Hepatocyte (in vitro differentiated cells): ENCODE data around the gene MSMB. TPM values are rescaled to one million over a fixed set of nuclear protein-coding genes. Genes with fewer than 3 reads are reported as not detected.

Experiments used
- DNase-seq: peaks from one replicate; pipeline ENCODE4 v3.0.0-alpha.2; 2016; ENCODE audit warnings: low spot score
- H2AFZ ChIP-seq: fragments of 200-600 bp; sonication (generic); 2 replicates; pipeline ENCODE4 v1.6.0; 2016; ENCODE audit warnings: antibody characterized with exemption, mild to moderate bottlenecking
- H3K27ac ChIP-seq: fragments of 200-600 bp; sonication (generic); 2 replicates; pipeline ENCODE4 v1.5.1; 2016; ENCODE audit warnings: mild to moderate bottlenecking
- H3K27me3 ChIP-seq: fragments of 200-600 bp; sonication (generic); 2 replicates; pipeline ENCODE4 v1.6.1; 2016
- H3K36me3 ChIP-seq: fragments of 200-600 bp; sonication (generic); replicated peaks from 2 replicates; pipeline ENCODE4 v1.5.1; 2016; ENCODE audit warnings: low read depth; ENCODE audit not compliant: insufficient read depth
- H3K4me1 ChIP-seq: fragments of 200-600 bp; sonication (generic); 2 replicates; pipeline ENCODE4 v1.5.1; 2016; ENCODE audit warnings: mild to moderate bottlenecking, moderate library complexity; ENCODE audit not compliant: insufficient read depth
- H3K4me2 ChIP-seq: fragments of 200-600 bp; sonication (generic); 2 replicates; pipeline ENCODE4 v1.6.0; 2016
- H3K4me3 ChIP-seq: fragments of 200-600 bp; sonication (generic); 2 replicates; pipeline ENCODE4 v1.5.1; 2016; ENCODE audit warnings: mild to moderate bottlenecking
- H3K79me2 ChIP-seq: fragments of 200-600 bp; sonication (generic); 2 replicates; pipeline ENCODE4 v1.6.0; 2017; ENCODE audit warnings: mild to moderate bottlenecking
- H3K9me2 ChIP-seq: fragments of 200-600 bp; sonication (generic); replicated peaks from 2 replicates; pipeline ENCODE4 v1.6.0; 2017; ENCODE audit warnings: mild to moderate bottlenecking; ENCODE audit not compliant: insufficient read depth
- H3K9me3 ChIP-seq: fragments of 200-600 bp; sonication (generic); 2 replicates; pipeline ENCODE4 v1.5.1; 2016; ENCODE audit warnings: low read depth, mild to moderate bottlenecking
- H4K20me1 ChIP-seq: fragments of 200-600 bp; sonication (generic); 2 replicates; pipeline ENCODE4 v1.6.0; 2016; ENCODE audit warnings: mild to moderate bottlenecking; ENCODE audit not compliant: insufficient read depth, poor library complexity, severe bottlenecking
- CTCF ChIP-seq: fragments of 200-600 bp; sonication (generic); IDR thresholded peaks from 2 replicates; pipeline ENCODE4 v1.5.1; 2016; ENCODE audit warnings: antibody characterized with exemption, mild to moderate bottlenecking; ENCODE audit not compliant: poor library complexity
- EZH2 ChIP-seq: fragments of 200-600 bp; sonication (generic); IDR thresholded peaks from 2 replicates; pipeline ENCODE4 v1.6.1; 2016; ENCODE audit warnings: antibody characterized with exemption, mild to moderate bottlenecking, borderline replicate concordance
- EZH2phosphoT487 ChIP-seq: fragments of 200-600 bp; sonication (generic); IDR thresholded peaks from one replicate; pipeline ENCODE4 v1.6.1; 2018; ENCODE audit warnings: antibody characterized with exemption, mild to moderate bottlenecking, low read depth, moderate library complexity; ENCODE audit not compliant: unreplicated experiment, severe bottlenecking
- WGBS: methylation state at CpG from one replicate; pipeline ENCODE4 v1.1.6; 2016; ENCODE audit warnings: low lambda C conversion rate; ENCODE audit errors: missing lambda C conversion rate; 5-methylcytosine and 5-hydroxymethylcytosine counted together
- polyA plus RNA-seq: library from polyadenylated mRNA; unstranded; fragments of >200 nt; fragmentation: Nextera tagmentation; extraction: Ambion mirVana; gene quantifications from 2 replicates; pipeline ENCODE4 v1.2.1, GENCODE V29; 2016
- total RNA-seq: library from RNA; depleted of rRNA; stranded (reverse); fragments of >200 nt; gene quantifications from 2 replicates; pipeline ENCODE4 v1.2.3, GENCODE V29; 2014

Gene MSMB
- total and polyA plus RNA-seq, 2 experiments from 2014 or later = 2.2 to 11.0 TPM

GRCh38 chr10:46069771-46070463 lies 23.8 kb upstream of the MSMB start:
- Histone ChIP-seq H3K9me3 (no peaks in the 10 kb centered on the region), H3K4me2 (no peak overlapping the region), H3K27me3 (no peaks in the 10 kb centered on the region), H3K27ac (no peak overlapping the region), H3K9me2 (no peaks in the 10 kb centered on the region), H4K20me1 (no peaks in the 10 kb centered on the region), H3K4me3 (no peak overlapping the region), H3K4me1 (no peaks in the 10 kb centered on the region), H3K79me2 (no peaks in the 10 kb centered on the region), H3K36me3 (no peaks in the 10 kb centered on the region), H2AFZ (no peak overlapping the region)
- no peak for TF ChIP-seq EZH2
- TF ChIP-seq CTCF = no peak
- TF ChIP-seq EZH2phosphoT487 = no peak
- no peak for DNase-seq
- 61% methylated on average over 6 of the region's 6 CpGs for WGBS

GRCh38 chr10:46068905-46069304 lies 22.8 kb upstream of the MSMB start:
- Histone ChIP-seq H4K20me1 (no peaks in the 10 kb centered on the region), H3K27me3 (no peaks in the 10 kb centered on the region), H3K9me2 (no peaks in the 10 kb centered on the region), H3K79me2 (no peaks in the 10 kb centered on the region), H2AFZ (no peak overlapping the region), H3K4me1 (no peaks in the 10 kb centered on the region), H3K9me3 (no peaks in the 10 kb centered on the region), H3K27ac (no peak overlapping the region), H3K4me3 (no peak overlapping the region), H3K4me2 (no peak overlapping the region), H3K36me3 (no peaks in the 10 kb centered on the region)
- 80% methylated on average over 2 of the region's 2 CpGs for WGBS
- no peak for TF ChIP-seq CTCF
- TF ChIP-seq EZH2 = no peak
- no peak for TF ChIP-seq EZH2phosphoT487
- no peak for DNase-seq

- no peak for DNase-seq
- H3K4me2 ChIP-seq = no peak overlapping the region
- no peak overlapping the region for H3K27ac ChIP-seq
- no peaks in the 10 kb centered on the region for H3K79me2 ChIP-seq
- 60% methylated on average over 1 of the region's 1 CpG for WGBS
- no peak for TF ChIP-seq EZH2
- TF ChIP-seq CTCF = no peak
- no peak for TF ChIP-seq EZH2phosphoT487
- H3K9me3 ChIP-seq = no peaks in the 10 kb centered on the region
- H3K4me1 ChIP-seq = no peaks in the 10 kb centered on the region
- no peaks in the 10 kb centered on the region for H3K36me3 ChIP-seq
- H3K27me3 ChIP-seq = no peaks in the 10 kb centered on the region
- H3K9me2 ChIP-seq = no peaks in the 10 kb centered on the region
- H2AFZ ChIP-seq = no peak overlapping the region
- no peak overlapping the region for H3K4me3 ChIP-seq
- H4K20me1 ChIP-seq = no peaks in the 10 kb centered on the region
Measured at GRCh38 chr10:46068117-46068516, 22.0 kb upstream of the MSMB start.
